ENCODE results near the gene C14orf93.
A peak's percentile ranks its signal among the peaks of the same experiment; 100 is the strongest.

C14orf93 gene

DNA sequence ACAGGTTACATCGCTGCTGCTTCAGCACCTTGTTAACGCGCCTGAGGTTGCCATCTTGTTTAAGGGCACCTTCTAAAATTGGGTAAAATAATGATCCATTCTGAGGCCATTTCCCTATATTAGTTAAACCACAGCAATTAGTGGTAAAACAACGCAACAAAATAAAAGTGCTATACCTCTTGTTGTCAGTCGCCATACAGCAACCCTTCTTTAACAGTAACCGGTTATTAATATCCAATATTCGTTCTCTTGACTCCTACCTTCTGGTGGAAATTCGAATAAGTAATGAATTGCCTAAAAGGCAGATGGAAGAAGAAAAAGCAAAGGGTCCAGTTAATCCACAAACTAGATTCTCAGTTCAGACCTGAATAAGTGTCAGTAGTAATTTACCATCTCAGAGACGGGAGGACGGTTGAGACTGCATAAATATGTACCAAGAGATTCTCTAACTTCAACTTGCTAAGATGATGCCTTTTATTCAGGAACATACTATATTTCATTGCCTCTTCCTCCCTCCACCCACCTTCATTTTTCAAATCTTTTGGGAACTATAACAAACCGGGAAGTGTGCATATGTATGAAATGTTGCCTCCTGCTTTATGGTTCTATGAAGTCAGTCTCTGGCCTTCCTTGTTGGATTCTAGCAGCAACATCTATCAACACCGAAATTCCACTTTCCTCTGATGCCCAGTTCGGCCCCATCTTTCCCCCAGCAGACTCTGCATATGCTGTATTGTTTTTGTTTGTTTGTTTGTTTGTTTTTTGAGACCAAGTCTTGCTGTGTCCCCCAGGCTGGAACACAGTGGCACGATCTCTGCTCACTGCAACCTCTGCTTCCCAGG lies 25.6 kb upstream of the C14orf93 start:
- TF ChIP-seq GATA1 (IDR thresholded peaks at IDR 0.05; ENCODE audit: low read depth, low read length) (no peak), POLR2A (IDR thresholded peaks at IDR 0.05; ENCODE audit: low read length) (no peak)
- no peak for DNase-seq

- TF ChIP-seq POLR2A (IDR thresholded peaks at IDR 0.05; ENCODE audit: low read length), result peak; percentile 83
- no peak for TF ChIP-seq GATA1 (IDR thresholded peaks at IDR 0.05; ENCODE audit: low read depth, low read length)
- no peak for DNase-seq
Observed at GRCh38 chr14:23034498-23035302, 24.8 kb upstream of the C14orf93 start, which contains the start of gene PSMB5. PSMB5 (minus strand) TSS chr14:23034900; CDS start chr14:23034881, 19 bp downstream.

DNA sequence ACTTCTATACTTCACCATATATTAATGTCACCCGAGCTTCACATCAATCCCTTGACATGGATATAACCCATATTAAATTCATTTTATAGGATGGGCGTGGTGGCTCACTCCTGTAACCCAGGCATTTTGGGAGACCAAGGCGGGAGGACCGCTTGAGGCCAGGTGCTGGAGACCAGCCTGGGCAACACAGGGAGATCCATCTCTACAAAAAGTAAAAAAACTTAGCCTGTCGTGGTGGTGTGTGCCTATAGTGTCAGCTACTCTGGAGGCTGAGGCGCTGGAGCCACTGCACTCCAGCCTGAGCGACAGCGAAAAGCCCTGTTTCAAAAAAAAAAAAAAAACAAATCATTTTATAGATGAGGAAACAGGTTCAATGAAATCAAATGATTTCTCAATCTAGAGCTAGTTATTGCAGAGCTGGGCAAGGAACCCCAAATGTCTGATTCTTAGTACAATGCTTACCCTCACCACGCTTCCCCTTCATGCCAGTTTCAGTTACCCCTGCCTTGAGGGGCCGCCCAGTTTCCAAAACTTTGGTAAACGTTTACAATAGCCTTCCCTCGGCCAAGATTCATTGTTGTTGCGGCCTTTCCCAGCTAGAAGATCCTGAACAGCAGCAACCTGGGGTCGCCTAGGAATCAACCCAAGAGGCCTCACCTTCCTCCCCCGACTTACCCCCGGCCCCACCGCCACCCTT lies 24.0 kb upstream of the C14orf93 start:
- no peak for DNase-seq
- no peak for TF ChIP-seq POLR2A (IDR thresholded peaks at IDR 0.05; ENCODE audit: low read length)
- TF ChIP-seq GATA1 (IDR thresholded peaks at IDR 0.05; ENCODE audit: low read depth, low read length), result no peak

GRCh38 chr14:23033251-23033727 lies 23.3 kb upstream of the C14orf93 start:
- no peak for DNase-seq
- TF ChIP-seq POLR2A (IDR thresholded peaks at IDR 0.05; ENCODE audit: low read length) (no peak), GATA1 (IDR thresholded peaks at IDR 0.05; ENCODE audit: low read depth, low read length) (no peak)

DNA sequence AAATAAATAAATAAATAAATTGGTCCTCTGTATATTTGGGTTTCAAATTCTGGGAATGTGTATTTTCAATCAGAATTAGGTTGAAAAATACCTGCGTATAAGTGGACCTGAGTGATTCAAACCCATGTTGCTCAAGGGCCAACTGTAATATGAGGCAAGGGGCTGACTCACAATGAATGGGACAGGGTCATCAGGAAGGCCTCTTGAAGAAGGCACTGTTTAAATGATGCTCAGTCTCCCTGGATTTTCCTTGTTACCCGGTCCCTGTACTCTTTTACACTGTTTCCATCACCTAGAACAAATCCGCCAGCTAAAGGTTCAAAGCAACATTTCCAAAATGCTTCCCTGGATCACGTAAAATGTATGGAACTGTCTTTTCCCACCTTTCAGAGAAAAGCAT lies 21.0 kb upstream of the C14orf93 start:
- TF ChIP-seq POLR2A (IDR thresholded peaks at IDR 0.05; ENCODE audit: low read length) (no peak), GATA1 (IDR thresholded peaks at IDR 0.05; ENCODE audit: low read depth, low read length) (no peak)
- no peak for DNase-seq

DNA sequence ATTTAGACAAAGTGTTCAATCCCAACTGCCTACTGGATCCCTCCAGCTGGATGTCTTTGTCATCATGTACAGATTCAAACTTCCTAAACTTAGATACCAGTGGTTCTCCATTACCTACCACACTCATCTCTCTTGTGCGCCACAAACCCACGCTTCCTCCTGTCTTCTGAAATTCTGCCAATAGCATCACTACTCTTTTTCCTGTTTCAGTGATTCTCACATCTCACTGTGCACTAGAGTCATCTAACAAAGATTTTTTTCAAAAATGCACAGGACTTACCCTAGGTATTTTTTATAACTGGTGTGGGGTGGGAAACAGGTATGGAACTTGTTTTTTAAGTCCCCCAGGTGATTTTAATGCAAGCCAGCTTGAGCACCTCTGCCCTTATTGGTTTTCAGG lies 18.9 kb upstream of the C14orf93 start:
- TF ChIP-seq POLR2A (IDR thresholded peaks at IDR 0.05; ENCODE audit: low read length) (no peak), GATA1 (IDR thresholded peaks at IDR 0.05; ENCODE audit: low read depth, low read length) (no peak)
- no peak for DNase-seq

DNA sequence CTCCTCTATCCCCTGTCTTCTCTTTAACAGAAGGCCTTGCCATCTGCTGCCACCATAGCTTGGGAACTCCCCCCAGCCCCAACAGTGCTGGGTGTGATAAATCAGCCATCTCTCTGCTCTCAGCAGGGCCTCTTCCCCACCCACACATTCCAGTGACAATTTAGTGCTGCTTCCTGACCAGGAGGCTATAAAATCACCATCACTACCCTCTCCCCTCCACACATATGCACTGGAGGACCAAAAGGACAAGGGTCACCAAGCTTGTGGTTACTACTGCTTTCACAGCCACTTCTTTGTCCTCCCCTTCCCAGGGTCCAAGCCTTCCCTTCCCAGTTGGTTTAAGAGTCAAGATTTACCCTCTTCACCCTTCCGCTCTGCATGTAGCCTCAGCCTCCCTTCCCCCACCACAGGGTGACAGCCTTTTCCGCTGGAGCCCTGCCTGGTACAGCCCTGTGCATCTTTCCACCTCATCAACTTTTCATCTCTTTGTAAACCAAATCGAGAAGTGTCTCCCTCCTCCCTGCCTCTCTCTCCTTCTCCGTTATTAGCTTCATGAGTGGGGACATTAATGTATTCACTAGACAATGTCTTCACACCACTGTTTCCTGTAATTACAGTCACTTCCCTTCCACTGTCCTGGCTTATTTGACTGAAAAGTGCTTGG lies 15.3 kb upstream of the C14orf93 start:
- DNase-seq, result no peak
- no peak for TF ChIP-seq GATA1 (IDR thresholded peaks at IDR 0.05; ENCODE audit: low read depth, low read length)
- TF ChIP-seq POLR2A (IDR thresholded peaks at IDR 0.05; ENCODE audit: low read length), result no peak

DNA sequence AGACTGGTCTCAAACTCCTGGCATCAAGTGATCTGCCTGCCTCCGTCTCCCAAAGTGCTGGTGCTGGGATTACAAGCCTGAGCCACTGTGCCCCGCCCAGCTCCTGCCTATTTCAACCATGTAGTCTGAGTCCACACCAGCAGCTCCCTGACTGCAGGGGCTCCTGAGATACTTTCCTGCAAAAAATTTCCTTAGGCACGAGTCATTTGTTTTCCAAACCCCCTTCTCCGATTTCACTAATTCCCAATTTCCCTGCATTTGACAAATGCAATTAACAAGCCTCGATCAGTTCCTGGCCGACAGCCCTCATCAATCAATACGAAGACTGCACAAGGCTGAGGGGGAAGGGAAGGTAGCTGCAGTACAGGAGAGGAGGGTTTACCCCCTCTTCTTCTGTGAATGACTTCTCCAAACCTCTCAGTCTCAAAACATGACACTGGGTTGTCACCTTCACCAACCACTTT lies 14.7 kb upstream of the C14orf93 start:
- no peak for DNase-seq
- TF ChIP-seq GATA1 (IDR thresholded peaks at IDR 0.05; ENCODE audit: low read depth, low read length) (no peak), POLR2A (IDR thresholded peaks at IDR 0.05; ENCODE audit: low read length) (no peak)

DNA sequence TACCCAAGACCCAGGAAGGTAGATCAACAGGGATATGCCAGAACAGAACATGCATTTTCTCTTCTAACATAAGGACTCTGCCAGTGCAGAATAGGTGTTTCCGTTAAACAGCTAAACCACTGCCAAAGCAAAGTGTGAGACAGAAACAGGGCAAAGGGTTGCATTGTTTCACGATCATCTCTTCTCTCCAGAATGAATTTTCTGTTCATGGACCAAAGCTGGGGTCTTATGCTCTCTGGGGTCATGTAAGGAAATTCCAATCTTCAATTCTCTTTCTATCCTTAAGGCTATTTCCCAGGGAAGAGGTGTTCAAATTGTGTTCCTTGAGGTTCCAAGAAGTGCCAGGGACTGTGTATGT lies 13.8 kb upstream of the C14orf93 start:
- no peak for TF ChIP-seq GATA1 (IDR thresholded peaks at IDR 0.05; ENCODE audit: low read depth, low read length)
- no peak for TF ChIP-seq POLR2A (IDR thresholded peaks at IDR 0.05; ENCODE audit: low read length)

GRCh38 chr14:23023022-23023794 lies 13.3 kb upstream of the C14orf93 start:
- no peak for TF ChIP-seq POLR2A (IDR thresholded peaks at IDR 0.05; ENCODE audit: low read length)
- DNase-seq, result no peak

More for the DNA sequence above, 13.8 kb upstream of the C14orf93 start:
- DNase-seq, result no peak

GRCh38 chr14:23021889-23022442 lies 12.0 kb upstream of the C14orf93 start:
- DNase-seq, result no peak
- TF ChIP-seq GATA1 (IDR thresholded peaks at IDR 0.05; ENCODE audit: low read depth, low read length), result no peak
- no peak for TF ChIP-seq POLR2A (IDR thresholded peaks at IDR 0.05; ENCODE audit: low read length)

- no peak for DNase-seq
- no peak for TF ChIP-seq GATA1 (IDR thresholded peaks at IDR 0.05; ENCODE audit: low read depth, low read length)
- no peak for TF ChIP-seq POLR2A (IDR thresholded peaks at IDR 0.05; ENCODE audit: low read length)
Observed at GRCh38 chr14:23021434-23021833, 11.5 kb upstream of the C14orf93 start.
